G401.6 (cell line): Measurements from ENCODE around the gene SLC18A3.

Experiments
- FAIRE-seq: peaks from 2 replicates; lab custom pipeline; 2012; peaks lifted over from hg19 to GRCh38; lab: Jason Lieb, UNC

The SLC18A3 gene

GRCh38 chr10:49611816-49612512 is 1.9 kb downstream of the SLC18A3 start:
- FAIRE-seq = no peak

- no peak for FAIRE-seq
Observed at GRCh38 chr10:49612513-49613164, 2.5 kb downstream of the SLC18A3 start.

- FAIRE-seq = no peak
Observed at GRCh38 chr10:49613165-49613881, 3.2 kb downstream of the SLC18A3 start.

DNA sequence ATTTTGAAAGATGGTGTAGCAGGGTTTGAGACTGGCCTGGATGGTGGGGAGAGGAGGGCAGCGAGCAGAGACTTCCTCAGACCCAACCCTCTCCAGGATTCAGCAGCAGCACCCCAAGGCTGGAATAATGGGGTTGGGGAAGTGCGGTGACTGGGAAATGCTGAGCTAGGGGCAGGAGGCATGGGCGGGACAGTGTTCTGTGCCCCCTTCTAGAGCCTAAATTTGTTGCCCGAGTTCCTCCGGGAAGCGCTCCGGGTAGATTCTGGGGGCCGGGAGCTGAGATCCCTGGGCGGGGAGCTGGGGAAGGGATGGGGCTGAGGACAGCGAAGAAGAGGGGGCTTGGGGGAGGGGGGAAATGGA is 3.8 kb downstream of the SLC18A3 start, which contains the start of gene CHAT:
TSS of gene CHAT (plus strand) at position 156 of the 360 bp plus-strand sequence. CDS start at position 309, 153 bp downstream.
- FAIRE-seq = no peak

GRCh38 chr10:49614242-49615198 is 4.4 kb downstream of the SLC18A3 start:
- no peak for FAIRE-seq

- no peak for FAIRE-seq
Observed at GRCh38 chr10:49615213-49615612, 5.1 kb downstream of the SLC18A3 start.

DNA sequence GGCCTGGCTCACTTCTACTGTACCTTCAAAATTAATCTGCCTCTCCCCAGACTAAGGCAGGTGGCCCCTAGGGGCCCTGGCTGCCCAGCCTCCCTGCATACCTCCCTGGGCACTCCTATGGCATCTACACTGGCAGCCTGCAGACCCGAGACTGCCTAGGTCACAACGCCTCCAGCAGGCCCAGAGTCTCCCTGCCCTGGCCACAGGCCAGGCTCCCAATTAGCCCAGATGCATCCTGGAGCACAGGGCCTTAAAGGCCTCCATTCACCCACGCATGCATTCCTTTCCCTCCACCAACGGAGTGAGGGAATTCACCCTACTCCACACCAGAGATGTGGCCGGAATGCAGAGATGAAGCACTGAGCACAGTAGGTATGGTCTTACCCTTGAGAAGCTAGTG is 5.6 kb downstream of the SLC18A3 start:
- no peak for FAIRE-seq

GRCh38 chr10:49616421-49617101 is 6.5 kb downstream of the SLC18A3 start:
- FAIRE-seq = no peak

DNA sequence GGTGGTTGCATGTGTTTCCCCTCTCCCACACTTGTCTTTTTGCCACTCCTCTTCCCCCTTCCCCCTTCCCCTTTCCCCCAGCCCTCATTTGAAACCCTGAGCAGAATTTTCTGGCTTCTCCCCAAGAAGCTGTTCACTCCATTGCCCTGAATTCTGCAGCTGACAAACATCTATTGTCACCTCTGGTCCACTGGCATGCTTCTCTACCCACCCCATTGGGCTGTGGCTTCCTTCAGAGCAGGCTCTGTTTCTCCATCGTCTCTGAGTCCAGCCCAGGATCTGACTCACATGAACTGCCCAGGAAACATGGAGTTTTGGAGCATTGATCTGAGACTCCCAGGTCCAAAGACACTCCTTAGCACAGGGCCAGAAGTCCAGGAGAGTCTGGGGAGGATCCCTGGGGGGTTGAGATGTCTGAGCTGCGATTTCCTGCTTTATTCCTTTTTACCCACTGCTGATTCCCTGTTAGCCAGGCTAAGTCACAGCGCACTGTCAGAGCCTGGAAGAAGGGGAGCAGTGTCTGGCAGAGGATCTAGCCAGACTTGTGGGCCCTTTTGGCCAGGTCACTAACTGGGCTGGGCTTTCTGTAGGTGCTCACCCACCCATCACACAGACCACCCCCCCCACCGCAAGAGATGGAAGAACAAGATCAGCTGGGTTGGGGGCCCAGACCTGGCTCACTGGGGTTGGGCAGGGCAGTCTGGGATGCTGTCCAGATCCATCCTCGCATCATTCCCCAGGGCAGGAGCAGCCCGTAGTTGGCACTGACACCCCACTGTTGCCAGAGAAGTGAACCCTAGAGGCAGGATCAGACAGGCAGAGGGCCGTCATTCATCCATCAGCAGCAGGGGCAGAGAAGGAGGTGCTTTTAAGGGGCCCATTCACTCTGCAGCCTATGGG is 7.3 kb downstream of the SLC18A3 start:
- no peak for FAIRE-seq

DNA sequence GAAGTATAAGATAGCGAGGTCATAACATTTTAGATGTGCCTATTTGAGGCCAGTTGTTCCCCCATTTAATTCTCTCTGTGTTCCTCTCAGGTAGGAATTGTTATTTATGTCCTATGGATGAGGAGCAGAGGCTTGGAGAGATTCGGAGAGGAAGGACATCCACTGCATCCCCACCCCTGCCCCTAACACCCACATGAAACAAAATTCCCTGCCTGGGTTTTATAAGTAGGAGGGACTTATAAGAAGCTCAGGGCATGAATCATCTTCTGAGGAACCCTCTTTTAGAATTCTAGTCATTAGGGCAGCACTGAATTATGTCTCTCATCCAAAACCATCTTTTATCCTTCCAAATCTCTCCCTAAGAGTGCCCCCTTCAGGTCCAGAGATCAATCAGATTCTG is 8.7 kb downstream of the SLC18A3 start:
- FAIRE-seq = no peak

DNA sequence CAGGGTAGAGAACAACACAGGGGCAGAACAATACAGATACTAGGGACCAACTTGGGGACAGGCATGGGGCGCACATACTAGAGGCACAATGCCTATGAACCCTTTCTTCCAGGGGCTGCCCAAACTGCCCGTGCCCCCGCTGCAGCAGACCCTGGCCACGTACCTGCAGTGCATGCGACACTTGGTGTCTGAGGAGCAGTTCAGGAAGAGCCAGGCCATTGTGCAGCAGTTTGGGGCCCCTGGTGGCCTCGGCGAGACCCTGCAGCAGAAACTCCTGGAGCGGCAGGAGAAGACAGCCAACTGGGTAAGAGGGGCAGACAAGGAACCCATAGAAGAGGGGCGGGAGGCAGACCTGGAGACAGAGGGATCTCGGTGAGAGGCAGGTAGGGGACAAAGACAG is 9.5 kb downstream of the SLC18A3 start:
- FAIRE-seq = no peak

DNA sequence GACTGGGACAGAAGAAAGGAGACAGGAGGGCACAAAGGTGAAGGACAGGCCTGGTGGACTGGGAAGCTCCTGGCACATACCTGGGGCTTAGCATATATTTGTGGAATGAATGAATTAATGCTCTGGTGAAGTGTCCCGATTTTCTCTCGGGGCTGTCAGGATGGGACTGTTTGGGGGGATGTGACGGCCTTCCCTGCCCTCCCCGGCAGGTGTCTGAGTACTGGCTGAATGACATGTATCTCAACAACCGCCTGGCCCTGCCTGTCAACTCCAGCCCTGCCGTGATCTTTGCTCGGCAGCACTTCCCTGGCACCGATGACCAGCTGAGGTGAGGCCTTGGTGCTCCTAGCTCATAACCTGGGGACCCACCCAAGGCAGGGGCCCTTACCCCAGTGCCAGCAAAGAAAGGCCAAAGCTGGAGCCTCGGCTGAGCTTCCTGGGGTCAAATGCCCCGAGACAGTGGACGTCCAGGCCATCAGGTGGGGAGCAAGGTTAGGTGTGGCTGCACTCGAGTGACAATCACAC is 10.2 kb downstream of the SLC18A3 start:
- no peak for FAIRE-seq

GRCh38 chr10:49620841-49621378 is 10.8 kb downstream of the SLC18A3 start:
- no peak for FAIRE-seq

DNA sequence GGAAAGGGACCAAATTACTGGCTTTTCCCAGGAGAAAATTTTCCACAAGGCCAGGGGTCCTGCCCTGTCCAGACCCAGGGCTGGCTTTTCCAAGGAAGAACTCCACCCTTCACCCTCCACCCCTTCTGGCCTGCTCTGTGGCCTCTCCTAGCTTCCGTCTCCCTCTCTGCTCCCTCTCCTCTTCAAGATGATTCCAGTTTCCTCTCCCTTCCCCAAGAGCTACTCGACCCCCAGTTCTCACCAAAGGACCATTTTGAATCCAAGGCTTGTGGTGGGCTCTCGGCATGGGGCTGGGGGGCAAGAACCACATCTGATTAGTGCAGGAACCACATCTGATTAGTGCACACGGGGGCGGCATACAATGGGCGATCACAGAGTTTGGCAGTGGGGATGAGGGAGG is 11.5 kb downstream of the SLC18A3 start:
- no peak for FAIRE-seq

DNA sequence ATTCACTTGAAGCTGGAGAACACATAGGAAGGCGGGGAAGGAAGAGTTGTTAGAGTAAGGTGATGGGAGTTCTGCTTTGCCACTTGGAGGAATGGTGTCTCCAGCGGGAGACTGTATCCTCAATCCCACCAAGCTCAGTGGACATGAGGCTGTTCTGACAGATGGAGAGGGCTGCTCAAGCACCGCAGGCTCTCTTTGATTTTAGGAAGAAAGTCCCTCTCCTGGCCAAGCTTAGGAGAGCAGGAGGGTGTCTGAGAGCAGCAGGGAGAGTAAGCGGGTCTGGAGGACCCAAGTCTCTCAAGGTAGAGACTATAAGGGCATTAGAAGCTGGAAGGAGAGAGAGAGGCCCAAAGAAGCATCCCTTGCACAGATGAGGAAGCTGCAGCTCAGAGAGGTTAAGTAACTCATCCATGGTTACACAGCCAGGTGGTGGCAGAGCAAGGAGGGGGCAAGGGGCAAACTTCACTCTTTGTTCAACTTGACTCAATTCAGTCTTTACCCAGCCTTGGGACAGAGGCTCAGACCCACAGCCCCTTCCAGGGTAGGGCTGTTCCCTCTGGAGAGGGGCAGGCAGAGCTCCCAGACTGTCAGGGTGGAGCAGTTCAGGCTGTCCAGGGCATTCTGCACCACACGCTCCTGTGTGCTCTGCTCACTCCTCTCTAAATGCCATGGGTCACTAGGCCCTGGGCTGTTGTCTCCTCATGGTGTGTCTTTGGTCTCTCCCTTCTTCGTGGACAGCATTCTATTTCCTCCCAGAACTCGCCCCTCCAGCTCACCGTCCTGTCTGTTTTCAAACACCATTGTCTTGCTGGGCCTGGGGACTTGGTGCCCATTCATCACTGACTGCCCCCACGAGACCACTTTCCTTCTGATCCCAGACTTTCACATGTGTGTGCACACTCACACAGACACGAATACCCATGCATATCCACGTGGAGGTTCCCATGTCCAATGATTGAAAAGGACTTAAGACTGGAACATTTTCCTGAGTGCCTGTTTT is 12.6 kb downstream of the SLC18A3 start:
- FAIRE-seq = no peak

DNA sequence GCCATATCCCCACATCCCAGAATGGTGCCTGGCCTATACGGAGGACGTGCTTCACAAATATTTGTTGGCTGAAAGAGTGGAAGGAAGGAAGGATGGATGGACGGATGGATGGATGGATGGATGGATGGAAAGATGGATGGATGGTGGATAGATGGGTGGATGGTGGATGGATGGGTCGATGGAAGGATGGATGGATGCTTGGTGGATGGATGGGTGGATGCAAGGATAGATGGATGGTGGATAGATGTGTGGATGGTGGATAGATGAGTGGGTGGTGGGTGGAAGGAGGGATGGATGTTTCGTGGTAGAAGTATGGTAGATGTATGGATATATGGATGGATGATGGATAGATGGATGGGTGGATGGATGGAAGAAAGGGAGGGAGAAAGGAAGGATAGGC is 14.5 kb downstream of the SLC18A3 start:
- FAIRE-seq = no peak

DNA sequence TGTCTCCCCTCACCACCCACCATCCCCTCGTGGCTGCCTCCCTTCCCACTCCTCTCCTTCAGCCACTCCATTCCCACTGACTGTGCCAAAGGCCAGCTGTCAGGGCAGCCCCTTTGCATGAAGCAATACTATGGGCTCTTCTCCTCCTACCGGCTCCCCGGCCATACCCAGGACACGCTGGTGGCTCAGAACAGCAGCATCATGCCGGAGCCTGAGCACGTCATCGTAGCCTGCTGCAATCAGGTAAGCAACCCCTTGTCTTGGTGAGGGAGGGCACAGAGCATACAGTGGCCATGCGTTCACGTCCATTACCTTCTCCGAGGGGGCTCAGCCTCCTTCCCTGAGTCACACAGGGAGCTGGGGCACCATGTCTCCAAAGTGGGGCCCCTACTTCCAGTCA is 15.3 kb downstream of the SLC18A3 start:
- FAIRE-seq = no peak

GRCh38 chr10:49627038-49627437 is 16.9 kb downstream of the SLC18A3 start:
- no peak for FAIRE-seq
